WTC11 (cell line): ENCODE measurements around the gene ZFHX2. TPM values are rescaled to one million over a fixed set of nuclear protein-coding genes. Genes with fewer than 3 reads are reported as not detected.

Experiments used
- ATAC-seq: fragments of 200-7000 bp; cut with Tn5 transposase; 2 replicates; pipeline ENCODE4 v1.10.0; 2021; ENCODE audit warnings: mild to moderate bottlenecking, moderate library complexity
- CTCF ChIA-PET: fragments of 300-600 bp; sonication (Branson Sonifier 250); formaldehyde crosslinking; loops from one replicate; lab custom pipeline; 2021; ENCODE audit warnings: antibody characterized with exemption; lab: Charles Lee
- POLR2A ChIA-PET: fragments of 350-600 bp; sonication (Branson Sonifier 250); formaldehyde crosslinking; loops from one replicate; lab custom pipeline; 2021; ENCODE audit warnings: antibody characterized with exemption; lab: Charles Lee
- DNase-seq: peaks from one replicate; pipeline ENCODE4 v3.0.0; 2021; ENCODE audit warnings: low spot score
- H3K27ac Mint-ChIP-seq: 2 replicates; pipeline ENCODE4 v1.8.0; 2021; ENCODE audit warnings: mixed read lengths
- H3K27me3 Mint-ChIP-seq: 2 replicates; pipeline ENCODE4 v1.8.0; 2021; ENCODE audit warnings: low read depth, mild to moderate bottlenecking, moderate library complexity, mixed read lengths
- H3K36me3 Mint-ChIP-seq: 2 replicates; pipeline ENCODE4 v1.8.0; 2021; ENCODE audit warnings: mixed read lengths
- H3K4me1 Mint-ChIP-seq: 2 replicates; pipeline ENCODE4 v1.8.0; 2022; ENCODE audit warnings: mixed read lengths
- H3K4me3 Mint-ChIP-seq: 2 replicates; pipeline ENCODE4 v1.8.0; 2021; ENCODE audit warnings: mild to moderate bottlenecking, moderate library complexity, mixed read lengths
- H3K9me3 Mint-ChIP-seq: 2 replicates; pipeline ENCODE4 v1.8.0; 2021; ENCODE audit warnings: mixed read lengths
- CREB1 ChIP-seq: sonication (generic); formaldehyde crosslinking; IDR thresholded peaks from 2 replicates; pipeline ENCODE4 v1.8.0; 2023; ENCODE audit warnings: mild to moderate bottlenecking, missing genetic modification reagents
- E2F5 ChIP-seq: sonication (generic); formaldehyde crosslinking; IDR thresholded peaks from 2 replicates; pipeline ENCODE4 v1.8.1; 2022; ENCODE audit warnings: mild to moderate bottlenecking, moderate library complexity, missing genetic modification reagents
- ESRRA ChIP-seq: sonication (generic); formaldehyde crosslinking; IDR thresholded peaks from 2 replicates; pipeline ENCODE4 v1.8.1; 2022; ENCODE audit warnings: mild to moderate bottlenecking, missing genetic modification reagents, borderline replicate concordance
- FOXP1 ChIP-seq: sonication (generic); formaldehyde crosslinking; IDR thresholded peaks from 2 replicates; pipeline ENCODE4 v1.8.0; 2022; ENCODE audit warnings: missing genetic modification reagents, mild to moderate bottlenecking, moderate library complexity, borderline replicate concordance
- GABPB1 ChIP-seq: sonication (generic); formaldehyde crosslinking; IDR thresholded peaks from 2 replicates; pipeline ENCODE4 v1.8.1; 2023; ENCODE audit warnings: mild to moderate bottlenecking, missing genetic modification reagents
- GTF2I ChIP-seq: fragments of 250-450 bp; sonication (Bioruptor Pico); conservative IDR thresholded peaks from 2 replicates; pipeline ENCODE4 v1.4.0; 2021; ENCODE audit warnings: mild to moderate bottlenecking
- HMGA2 ChIP-seq: fragments of 250-450 bp; sonication (Bioruptor Pico); IDR thresholded peaks from 2 replicates; pipeline ENCODE4 v1.4.0; 2021; ENCODE audit warnings: mild to moderate bottlenecking, moderate library complexity
- MYBL2 ChIP-seq: sonication (generic); formaldehyde crosslinking; IDR thresholded peaks from 2 replicates; pipeline ENCODE4 v1.8.1; 2023; ENCODE audit warnings: mild to moderate bottlenecking, moderate library complexity, missing genetic modification reagents
- NR1H2 ChIP-seq: sonication (generic); formaldehyde crosslinking; IDR thresholded peaks from 2 replicates; pipeline ENCODE4 v1.9.0; 2021; ENCODE audit warnings: mild to moderate bottlenecking, moderate library complexity, missing genetic modification reagents
- ZMAT4 ChIP-seq: fragments of 250-450 bp; sonication (Bioruptor Pico); IDR thresholded peaks from 2 replicates; pipeline ENCODE4 v1.9.0; 2021; ENCODE audit warnings: mild to moderate bottlenecking
- ZNF416 ChIP-seq: fragments of 250-450 bp; sonication (Bioruptor Pico); IDR thresholded peaks from 2 replicates; pipeline ENCODE4 v1.9.0; 2021; ENCODE audit warnings: mild to moderate bottlenecking, inconsistent platforms
- ZNF671 ChIP-seq: fragments of 250-450 bp; sonication (Bioruptor Pico); IDR thresholded peaks from 2 replicates; pipeline ENCODE4 v1.8.0; 2021; ENCODE audit warnings: mild to moderate bottlenecking
- total RNA-seq: library from RNA; stranded (reverse); gene quantifications from 3 replicates; pipeline ENCODE4 v1.2.3, GENCODE V29; 2021
- TF ChIP-seq, protein P1 (sequence below): sonication (generic); formaldehyde crosslinking; IDR thresholded peaks from 2 replicates; pipeline ENCODE4 v1.8.0; 2022; ENCODE audit warnings: mild to moderate bottlenecking, missing genetic modification reagents
- TF ChIP-seq, protein P2 (sequence below): sonication (generic); formaldehyde crosslinking; IDR thresholded peaks from 2 replicates; pipeline ENCODE4 v1.8.0; 2023; ENCODE audit warnings: missing genetic modification reagents, mild to moderate bottlenecking, borderline replicate concordance
- TF ChIP-seq, protein P3 (sequence below): fragments of 200-600 bp; IDR thresholded peaks from 2 replicates; pipeline ENCODE4 v1.8.0; 2022; ENCODE audit warnings: antibody characterized with exemption

ZFHX2 gene
- total RNA-seq, 1 experiment from 2014 or later = 16.4 TPM

DNA sequence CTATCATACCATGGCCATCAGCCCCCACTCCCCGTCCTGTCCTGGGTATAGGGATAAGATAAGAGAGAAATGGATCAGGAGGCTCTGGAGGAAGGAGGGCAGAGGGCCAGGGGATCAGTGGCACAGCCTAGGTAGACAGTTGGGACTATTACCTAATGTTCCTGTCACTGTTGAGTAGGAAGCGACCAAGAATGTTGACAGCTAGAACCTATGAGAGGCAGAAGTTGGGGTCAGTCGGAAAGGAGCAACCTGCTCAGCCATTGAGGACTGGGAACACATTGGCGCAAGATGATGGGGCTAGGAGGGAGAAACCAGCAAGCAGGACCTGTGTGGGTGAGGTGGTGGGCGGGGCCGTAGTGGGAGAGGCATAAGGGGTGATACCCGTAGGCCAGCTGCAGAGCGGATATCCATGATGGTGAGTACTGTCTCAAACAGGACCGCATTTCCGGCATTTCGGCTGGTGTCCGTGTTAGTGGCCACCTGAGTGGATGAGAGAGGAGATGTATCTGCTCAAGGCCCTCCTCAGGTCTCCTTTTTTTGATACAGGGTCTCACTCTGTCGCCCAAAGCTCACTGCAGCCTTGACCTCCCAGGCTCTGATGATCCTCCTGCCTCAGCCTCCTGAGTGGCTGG is 12.7 kb upstream of the ZFHX2 start:
- Mint-ChIP-seq H3K27me3 (no peaks in the 10 kb centered on the region), H3K27ac (no peak overlapping the region), H3K9me3 (no peaks in the 10 kb centered on the region), H3K4me1 (peaks cover 36% of the 10 kb centered on the region), H3K4me3 (no peak overlapping the region), H3K36me3 (peaks cover 30% of the 10 kb centered on the region)
- TF ChIP-seq GTF2I (no peak), E2F5 (no peak), MYBL2 (CRISPR knock-in tag) (no peak), ZMAT4 (CRISPR knock-in tag) (no peak), CREB1 (no peak), NR1H2 (CRISPR knock-in tag) (no peak), FOXP1 (CRISPR knock-in tag) (no peak), ZNF416 (CRISPR knock-in tag) (no peak)
- TF ChIP-seq, protein P1, sequence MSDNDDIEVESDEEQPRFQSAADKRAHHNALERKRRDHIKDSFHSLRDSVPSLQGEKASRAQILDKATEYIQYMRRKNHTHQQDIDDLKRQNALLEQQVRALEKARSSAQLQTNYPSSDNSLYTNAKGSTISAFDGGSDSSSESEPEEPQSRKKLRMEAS (CRISPR knock-in tag) = no peak
- TF ChIP-seq, protein P2, sequence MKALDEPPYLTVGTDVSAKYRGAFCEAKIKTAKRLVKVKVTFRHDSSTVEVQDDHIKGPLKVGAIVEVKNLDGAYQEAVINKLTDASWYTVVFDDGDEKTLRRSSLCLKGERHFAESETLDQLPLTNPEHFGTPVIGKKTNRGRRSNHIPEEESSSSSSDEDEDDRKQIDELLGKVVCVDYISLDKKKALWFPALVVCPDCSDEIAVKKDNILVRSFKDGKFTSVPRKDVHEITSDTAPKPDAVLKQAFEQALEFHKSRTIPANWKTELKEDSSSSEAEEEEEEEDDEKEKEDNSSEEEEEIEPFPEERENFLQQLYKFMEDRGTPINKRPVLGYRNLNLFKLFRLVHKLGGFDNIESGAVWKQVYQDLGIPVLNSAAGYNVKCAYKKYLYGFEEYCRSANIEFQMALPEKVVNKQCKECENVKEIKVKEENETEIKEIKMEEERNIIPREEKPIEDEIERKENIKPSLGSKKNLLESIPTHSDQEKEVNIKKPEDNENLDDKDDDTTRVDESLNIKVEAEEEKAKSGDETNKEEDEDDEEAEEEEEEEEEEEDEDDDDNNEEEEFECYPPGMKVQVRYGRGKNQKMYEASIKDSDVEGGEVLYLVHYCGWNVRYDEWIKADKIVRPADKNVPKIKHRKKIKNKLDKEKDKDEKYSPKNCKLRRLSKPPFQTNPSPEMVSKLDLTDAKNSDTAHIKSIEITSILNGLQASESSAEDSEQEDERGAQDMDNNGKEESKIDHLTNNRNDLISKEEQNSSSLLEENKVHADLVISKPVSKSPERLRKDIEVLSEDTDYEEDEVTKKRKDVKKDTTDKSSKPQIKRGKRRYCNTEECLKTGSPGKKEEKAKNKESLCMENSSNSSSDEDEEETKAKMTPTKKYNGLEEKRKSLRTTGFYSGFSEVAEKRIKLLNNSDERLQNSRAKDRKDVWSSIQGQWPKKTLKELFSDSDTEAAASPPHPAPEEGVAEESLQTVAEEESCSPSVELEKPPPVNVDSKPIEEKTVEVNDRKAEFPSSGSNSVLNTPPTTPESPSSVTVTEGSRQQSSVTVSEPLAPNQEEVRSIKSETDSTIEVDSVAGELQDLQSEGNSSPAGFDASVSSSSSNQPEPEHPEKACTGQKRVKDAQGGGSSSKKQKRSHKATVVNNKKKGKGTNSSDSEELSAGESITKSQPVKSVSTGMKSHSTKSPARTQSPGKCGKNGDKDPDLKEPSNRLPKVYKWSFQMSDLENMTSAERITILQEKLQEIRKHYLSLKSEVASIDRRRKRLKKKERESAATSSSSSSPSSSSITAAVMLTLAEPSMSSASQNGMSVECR = no peak
- DNase-seq (no peak), ATAC-seq (no peak)
- ChIA-PET POLR2A (interaction anchor here (1.7 kb wide), 1 partner anchor 82 kb away, joined by 4 read pairs; no protein-coding TSS in a partner anchor), CTCF (interaction anchor here (0.7 to 8.7 kb wide), 3 partner anchors 25 to 84 kb away, joined by 3 to 377 read pairs (median 5); no protein-coding TSS in a partner anchor)

DNA sequence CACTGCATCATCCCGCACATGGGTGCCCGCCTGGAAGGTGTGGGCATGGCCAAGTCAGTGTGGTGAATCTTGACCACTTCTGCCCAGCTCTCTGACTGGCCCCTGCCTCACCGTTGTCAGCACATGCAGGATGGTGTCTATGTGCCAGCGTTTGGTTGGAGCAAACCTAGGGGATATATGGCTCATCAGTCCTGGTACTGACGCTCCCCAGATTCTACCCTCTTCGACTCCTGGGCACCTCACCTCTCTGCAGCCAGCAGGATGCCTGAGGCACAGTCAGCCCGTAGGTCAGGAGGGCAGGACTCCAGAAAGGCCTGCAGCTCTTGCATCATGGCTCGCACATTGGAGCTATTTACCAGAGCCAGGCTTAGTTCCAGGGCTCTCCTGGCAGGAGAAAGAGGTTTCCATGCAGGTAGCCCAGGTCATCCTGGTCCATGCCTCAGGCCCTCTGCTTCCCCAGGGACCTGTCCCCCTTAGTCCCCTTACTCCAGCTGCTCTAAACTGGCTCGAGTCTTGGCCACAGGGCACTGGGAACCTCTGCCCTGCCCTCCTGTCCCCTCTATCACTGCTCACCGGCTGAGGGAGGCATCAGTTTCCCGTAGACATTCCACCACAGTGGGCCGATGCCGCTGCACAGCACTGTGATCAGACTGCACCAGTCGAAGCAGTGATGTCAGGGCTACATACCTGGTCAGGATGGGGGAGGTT is 12.1 kb upstream of the ZFHX2 start:
- ATAC-seq (no peak), DNase-seq (no peak)
- no peak overlapping the region for H3K27ac Mint-ChIP-seq
- H3K4me1 Mint-ChIP-seq = peaks cover 36% of the 10 kb centered on the region
- peaks cover 33% of the 10 kb centered on the region for H3K36me3 Mint-ChIP-seq
- no peaks in the 10 kb centered on the region for H3K9me3 Mint-ChIP-seq
- ChIA-PET CTCF (interaction anchor here (1.3 to 8.7 kb wide), 5 partner anchors 9 to 184 kb away, joined by 3 to 377 read pairs (median 5); no protein-coding TSS in a partner anchor), POLR2A (interaction anchor here (0.6 to 1.7 kb wide), 2 partner anchors 12 to 81 kb away, joined by 3 to 4 read pairs; partner anchors contain the start of gene ZFHX2)
- H3K27me3 Mint-ChIP-seq = no peaks in the 10 kb centered on the region
- TF ChIP-seq HMGA2 (no peak), ZNF671 (CRISPR knock-in tag) (0 out of 2 replicates have a peak, but pooled peaks have one; percentile 4)
- H3K4me3 Mint-ChIP-seq = no peak overlapping the region

DNA sequence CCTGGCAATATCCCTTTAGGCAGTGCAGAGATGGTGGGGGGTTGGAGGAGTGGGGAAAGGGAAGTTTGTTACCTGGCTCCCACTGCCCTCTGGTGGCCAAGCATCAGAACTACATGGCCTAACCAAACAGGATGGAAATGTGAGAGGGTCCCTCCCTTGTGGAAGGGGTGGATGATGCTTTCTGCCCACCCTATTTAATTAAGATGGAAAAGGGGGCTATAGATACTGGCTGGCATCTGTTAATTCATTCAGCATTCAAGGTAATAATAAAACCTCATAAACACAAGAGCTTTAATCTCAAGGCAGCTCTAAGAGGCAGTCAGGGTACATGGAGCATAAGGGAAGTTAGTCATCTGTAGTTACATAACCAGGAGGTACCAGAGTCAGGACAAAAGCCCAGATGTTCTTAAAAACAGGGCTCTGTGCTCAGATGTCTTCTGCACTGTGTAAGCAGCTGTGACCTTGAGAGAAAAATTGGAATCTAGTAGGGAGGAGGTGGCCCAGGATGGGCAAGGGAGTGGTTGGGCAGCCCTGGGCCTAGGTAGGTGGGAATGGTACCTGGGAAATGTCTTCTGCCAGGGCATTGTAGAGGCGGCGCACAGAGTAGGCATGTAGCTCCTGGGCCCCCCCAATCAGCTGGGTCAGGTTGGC is 11.4 kb upstream of the ZFHX2 start:
- peaks cover 36% of the 10 kb centered on the region for H3K4me1 Mint-ChIP-seq
- ChIA-PET POLR2A (interaction anchor here (0.6 to 1.7 kb wide), 2 partner anchors 11 to 80 kb away, joined by 3 to 4 read pairs; partner anchors contain the start of gene ZFHX2), CTCF (interaction anchor here (1.3 to 8.7 kb wide), 5 partner anchors 9 to 183 kb away, joined by 3 to 377 read pairs (median 5); no protein-coding TSS in a partner anchor)
- no peaks in the 10 kb centered on the region for H3K9me3 Mint-ChIP-seq
- peak; percentile 49 for ATAC-seq
- H3K27me3 Mint-ChIP-seq = no peaks in the 10 kb centered on the region
- no peak overlapping the region for H3K4me3 Mint-ChIP-seq
- DNase-seq = peak; percentile 86
- no peak overlapping the region for H3K27ac Mint-ChIP-seq
- peaks cover 33% of the 10 kb centered on the region for H3K36me3 Mint-ChIP-seq
- TF ChIP-seq, protein P3, sequence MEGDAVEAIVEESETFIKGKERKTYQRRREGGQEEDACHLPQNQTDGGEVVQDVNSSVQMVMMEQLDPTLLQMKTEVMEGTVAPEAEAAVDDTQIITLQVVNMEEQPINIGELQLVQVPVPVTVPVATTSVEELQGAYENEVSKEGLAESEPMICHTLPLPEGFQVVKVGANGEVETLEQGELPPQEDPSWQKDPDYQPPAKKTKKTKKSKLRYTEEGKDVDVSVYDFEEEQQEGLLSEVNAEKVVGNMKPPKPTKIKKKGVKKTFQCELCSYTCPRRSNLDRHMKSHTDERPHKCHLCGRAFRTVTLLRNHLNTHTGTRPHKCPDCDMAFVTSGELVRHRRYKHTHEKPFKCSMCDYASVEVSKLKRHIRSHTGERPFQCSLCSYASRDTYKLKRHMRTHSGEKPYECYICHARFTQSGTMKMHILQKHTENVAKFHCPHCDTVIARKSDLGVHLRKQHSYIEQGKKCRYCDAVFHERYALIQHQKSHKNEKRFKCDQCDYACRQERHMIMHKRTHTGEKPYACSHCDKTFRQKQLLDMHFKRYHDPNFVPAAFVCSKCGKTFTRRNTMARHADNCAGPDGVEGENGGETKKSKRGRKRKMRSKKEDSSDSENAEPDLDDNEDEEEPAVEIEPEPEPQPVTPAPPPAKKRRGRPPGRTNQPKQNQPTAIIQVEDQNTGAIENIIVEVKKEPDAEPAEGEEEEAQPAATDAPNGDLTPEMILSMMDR = peak; percentile 95
- TF ChIP-seq GABPB1 (CRISPR knock-in tag) = peak; percentile 6; the same call in 1 of the 2 replicates
- no peak for TF ChIP-seq ESRRA
- no peak for TF ChIP-seq FOXP1 (CRISPR knock-in tag)
